DMS53 treated with DMSO at 0.1 percent for 48 hours (cell line): ENCODE data around the gene ABL2.

Experiments
- DNase-seq: peaks from one replicate; lab custom pipeline; 2025; ENCODE audit not compliant: unreplicated experiment; lab: John Stamatoyannopoulos, UW

ABL2 gene

DNA sequence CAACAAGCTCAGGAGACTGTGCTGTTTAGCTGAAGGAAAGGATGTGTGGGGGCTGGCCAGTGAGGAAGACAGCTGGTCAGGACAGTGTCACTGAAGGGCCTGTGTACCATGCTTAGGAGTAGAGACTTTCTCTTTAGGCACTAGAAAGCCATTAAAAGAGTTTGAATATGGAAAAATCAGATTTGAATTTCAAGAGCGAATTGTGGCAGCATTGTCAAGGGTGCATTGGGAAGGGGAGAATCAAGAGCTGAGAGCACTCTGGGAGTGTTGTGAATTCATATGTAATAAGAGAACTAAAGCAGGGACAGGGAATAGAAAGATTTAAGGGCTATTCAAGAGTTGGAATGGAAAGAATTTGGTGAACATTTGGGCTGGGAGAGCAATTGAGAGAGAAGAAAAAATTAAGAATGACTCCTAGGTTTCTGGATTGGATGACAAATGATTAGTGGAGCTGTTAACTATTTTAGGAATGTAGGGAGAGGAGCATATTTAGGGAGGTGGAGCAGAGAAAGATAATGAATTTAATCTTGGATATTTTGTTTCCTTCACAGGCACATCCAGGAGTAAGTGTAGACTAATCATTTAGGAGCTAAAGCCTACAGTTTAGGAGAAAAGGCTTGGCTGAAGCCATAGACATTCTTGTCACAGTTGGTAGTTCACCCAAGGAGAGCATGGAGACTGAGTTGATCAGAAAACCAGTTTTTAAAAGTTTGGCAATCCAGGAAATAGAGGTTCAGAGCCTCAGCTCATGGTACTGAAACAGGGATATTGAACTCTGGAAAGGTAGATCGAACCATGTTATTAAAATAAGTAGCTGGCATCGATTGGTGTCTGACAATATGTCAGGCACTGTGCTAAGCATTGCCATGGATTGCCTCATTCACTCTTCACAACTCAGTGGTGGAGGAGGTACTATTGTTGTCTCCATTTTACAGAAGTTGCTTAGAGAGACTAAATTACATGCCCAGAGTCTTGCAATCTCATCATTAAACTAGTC, 170.7 kb downstream of the ABL2 start:
- DNase-seq, result no peak

DNA sequence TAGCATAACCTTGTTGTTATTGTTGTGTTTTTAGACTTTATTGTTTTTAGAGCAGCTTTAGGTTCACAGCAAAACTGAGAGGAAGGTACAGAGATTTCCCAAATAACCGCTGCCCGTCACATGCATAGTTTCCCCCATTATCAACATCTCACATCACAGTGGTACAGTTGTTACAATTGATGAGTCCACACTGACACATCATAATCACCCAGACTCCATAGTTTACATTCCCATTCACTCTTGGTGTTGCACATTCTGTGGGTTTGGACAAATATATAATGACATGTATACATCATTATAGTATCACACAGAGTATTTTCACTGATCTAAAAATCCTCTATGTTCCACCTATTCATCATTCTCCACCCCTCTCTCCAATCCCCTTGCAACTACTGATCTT, 173.5 kb downstream of the ABL2 start:
- DNase-seq, result no peak

DNA sequence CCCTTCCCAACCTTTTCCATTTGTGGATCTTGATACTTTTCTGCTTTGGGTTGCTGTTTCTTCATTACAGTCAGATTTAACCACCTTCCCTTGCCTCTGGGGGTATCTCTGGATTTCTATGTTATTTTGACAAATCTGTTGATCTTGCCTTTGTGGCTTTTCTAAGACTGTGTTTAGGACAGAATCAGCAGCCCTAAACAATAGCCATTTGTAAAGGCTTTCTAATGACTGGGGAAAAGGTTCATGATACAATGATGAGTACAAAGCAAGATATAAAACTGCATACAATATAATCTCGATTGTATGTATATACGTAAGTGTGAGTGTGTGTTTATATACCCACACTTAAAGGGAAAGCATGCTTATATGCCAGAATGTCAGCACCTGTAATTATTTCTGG, 176.0 kb downstream of the ABL2 start:
- DNase-seq, result no peak

DNA sequence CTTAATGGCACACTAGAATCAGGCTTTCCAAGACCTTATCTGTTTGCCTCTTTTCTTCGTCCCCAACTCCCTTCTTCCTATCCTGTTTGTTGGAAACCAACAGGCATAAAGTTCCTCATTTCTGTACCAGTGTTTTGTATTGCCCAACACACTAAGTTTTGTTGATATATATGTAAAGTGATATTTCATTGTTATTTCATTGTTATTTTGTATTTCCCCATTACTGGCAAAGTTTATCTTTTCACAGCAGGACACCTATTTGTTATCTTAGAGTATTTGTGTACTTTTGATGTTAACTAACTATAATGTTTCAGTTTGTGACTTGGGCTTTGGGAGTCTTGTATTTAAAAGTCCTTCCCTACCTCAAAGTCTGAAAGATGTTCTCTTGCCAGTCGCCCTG, 176.7 kb downstream of the ABL2 start:
- DNase-seq, result no peak
